Measurements from ENCODE around the gene PCCA.
"Not testable (repeated sequence)": the region's sequence is repeated elsewhere in the genome, so short reads cannot be mapped to it uniquely, and the experiment has no call there.

Gene PCCA

GRCh38 chr13:100382785-100383184 is 293.9 kb downstream of the PCCA start:
- H3K4me1 ChIP-seq (ENCODE audit: control insufficient read depth, insufficient read depth, low read length, unreplicated experiment), result peaks cover 6% of the 10 kb centered on the region
- no peak overlapping the region for H3K4me3 ChIP-seq (ENCODE audit: low read depth, low read length)
- no peaks in the 10 kb centered on the region for H3K36me3 ChIP-seq (ENCODE audit: insufficient read depth, low read length)
- H3K79me2 ChIP-seq (ENCODE audit: control insufficient read depth, insufficient read depth, low read length, unreplicated experiment), result no peaks in the 10 kb centered on the region
- no peaks in the 10 kb centered on the region for H3K27me3 ChIP-seq (ENCODE audit: insufficient read depth, low read length)
- H3K27ac ChIP-seq (ENCODE audit: low read depth, low read length), result no peak overlapping the region
- H2AFZ ChIP-seq (ENCODE audit: low read length, unreplicated experiment), result no peak overlapping the region

- H3K36me3 ChIP-seq (ENCODE audit: insufficient read depth, low read length), result no peaks in the 10 kb centered on the region
- H3K4me3 ChIP-seq (ENCODE audit: low read depth, low read length), result no peak overlapping the region
- H3K79me2 ChIP-seq (ENCODE audit: control insufficient read depth, insufficient read depth, low read length, unreplicated experiment), result no peaks in the 10 kb centered on the region
- no peak overlapping the region for H3K27ac ChIP-seq (ENCODE audit: low read depth, low read length)
- peaks cover 21% of the 10 kb centered on the region for H3K4me1 ChIP-seq (ENCODE audit: control insufficient read depth, insufficient read depth, low read length, unreplicated experiment)
- no peak overlapping the region for H2AFZ ChIP-seq (ENCODE audit: low read length, unreplicated experiment)
- no peaks in the 10 kb centered on the region for H3K27me3 ChIP-seq (ENCODE audit: insufficient read depth, low read length)
These were observed 298.5 kb downstream of the PCCA start for GRCh38 chr13:100387416-100387815.

DNA sequence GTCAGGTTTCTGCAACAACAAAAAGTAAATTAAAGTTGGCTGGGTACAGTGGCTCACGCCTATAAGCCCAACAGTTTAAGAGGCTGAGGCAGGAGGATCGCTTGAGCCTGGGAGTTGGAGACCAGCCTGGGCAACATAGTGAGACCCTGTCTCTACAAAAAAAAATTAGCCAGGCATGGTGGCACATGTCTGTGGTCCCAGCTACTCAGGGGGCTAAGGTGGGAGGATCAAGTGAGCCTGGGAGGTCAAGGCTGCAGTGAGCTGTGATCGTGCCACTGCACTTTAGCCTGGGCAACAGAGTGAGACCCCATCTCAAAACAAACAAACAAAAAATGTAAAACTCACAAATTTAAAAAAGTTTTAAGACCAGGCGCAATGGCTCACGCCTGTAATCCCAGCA is 299.3 kb downstream of the PCCA start:
- not testable (repeated sequence) for H2AFZ ChIP-seq (ENCODE audit: low read length, unreplicated experiment); H3K27me3 ChIP-seq (ENCODE audit: insufficient read depth, low read length); H3K36me3 ChIP-seq (ENCODE audit: insufficient read depth, low read length); H3K4me3 ChIP-seq (ENCODE audit: low read depth, low read length); H3K27ac ChIP-seq (ENCODE audit: low read depth, low read length); H3K79me2 ChIP-seq (ENCODE audit: control insufficient read depth, insufficient read depth, low read length, unreplicated experiment)
- H3K4me1 ChIP-seq (ENCODE audit: control insufficient read depth, insufficient read depth, low read length, unreplicated experiment), result peaks cover 22% of the 10 kb centered on the region

DNA sequence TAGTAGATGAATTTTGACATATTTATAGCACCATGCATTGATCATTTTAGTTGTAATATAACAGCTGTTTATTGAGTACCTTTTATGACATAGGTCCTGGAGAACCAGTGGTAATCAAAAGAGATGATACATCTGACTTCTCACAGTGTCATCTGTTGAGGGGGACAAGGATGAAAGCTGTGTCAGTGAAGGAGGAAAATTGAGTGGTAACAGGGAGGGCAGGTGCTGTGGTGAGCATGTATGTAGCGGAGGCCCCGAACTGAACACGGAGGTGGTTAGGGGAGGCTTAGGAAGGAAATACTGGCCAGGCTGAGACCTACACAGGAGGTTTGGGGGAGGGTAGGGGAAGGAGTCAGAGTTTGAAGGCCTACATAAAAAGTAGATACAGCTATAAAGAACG is 300.0 kb downstream of the PCCA start:
- Histone ChIP-seq H3K4me3 (ENCODE audit: low read depth, low read length) (no peak overlapping the region), H3K36me3 (ENCODE audit: insufficient read depth, low read length) (no peaks in the 10 kb centered on the region), H2AFZ (ENCODE audit: low read length, unreplicated experiment) (no peak overlapping the region), H3K4me1 (ENCODE audit: control insufficient read depth, insufficient read depth, low read length, unreplicated experiment) (peaks cover 27% of the 10 kb centered on the region), H3K27ac (ENCODE audit: low read depth, low read length) (no peak overlapping the region), H3K27me3 (ENCODE audit: insufficient read depth, low read length) (no peaks in the 10 kb centered on the region), H3K79me2 (ENCODE audit: control insufficient read depth, insufficient read depth, low read length, unreplicated experiment) (no peaks in the 10 kb centered on the region)

- Histone ChIP-seq H3K36me3 (ENCODE audit: insufficient read depth, low read length) (no peaks in the 10 kb centered on the region), H3K27me3 (ENCODE audit: insufficient read depth, low read length) (no peaks in the 10 kb centered on the region), H3K79me2 (ENCODE audit: control insufficient read depth, insufficient read depth, low read length, unreplicated experiment) (no peaks in the 10 kb centered on the region), H3K4me1 (ENCODE audit: control insufficient read depth, insufficient read depth, low read length, unreplicated experiment) (peaks cover 33% of the 10 kb centered on the region), H3K27ac (ENCODE audit: low read depth, low read length) (no peak overlapping the region), H3K4me3 (ENCODE audit: low read depth, low read length) (no peak overlapping the region), H2AFZ (ENCODE audit: low read length, unreplicated experiment) (no peak overlapping the region)
These were observed 300.7 kb downstream of the PCCA start for GRCh38 chr13:100389617-100390016.

GRCh38 chr13:100392709-100393630 is 304.1 kb downstream of the PCCA start:
- peak overlapping the region; percentile 26 for H2AFZ ChIP-seq (ENCODE audit: low read length, unreplicated experiment)
- H3K79me2 ChIP-seq (ENCODE audit: control insufficient read depth, insufficient read depth, low read length, unreplicated experiment), result no peaks in the 10 kb centered on the region
- peaks cover 41% of the 10 kb centered on the region for H3K4me1 ChIP-seq (ENCODE audit: control insufficient read depth, insufficient read depth, low read length, unreplicated experiment)
- peak overlapping the region; percentile 96 for H3K27ac ChIP-seq (ENCODE audit: low read depth, low read length)
- peak overlapping the region; percentile 68; the same call in 1 of the 2 replicates for H3K4me3 ChIP-seq (ENCODE audit: low read depth, low read length)
- no peaks in the 10 kb centered on the region for H3K36me3 ChIP-seq (ENCODE audit: insufficient read depth, low read length)
- no peaks in the 10 kb centered on the region for H3K27me3 ChIP-seq (ENCODE audit: insufficient read depth, low read length)

GRCh38 chr13:100394005-100394695 is 305.3 kb downstream of the PCCA start:
- Histone ChIP-seq H3K4me3 (ENCODE audit: low read depth, low read length) (peak overlapping the region; percentile 68), H3K27ac (ENCODE audit: low read depth, low read length) (peak overlapping the region; percentile 96), H2AFZ (ENCODE audit: low read length, unreplicated experiment) (peak overlapping the region; percentile 92), H3K27me3 (ENCODE audit: insufficient read depth, low read length) (no peaks in the 10 kb centered on the region), H3K36me3 (ENCODE audit: insufficient read depth, low read length) (no peaks in the 10 kb centered on the region), H3K79me2 (ENCODE audit: control insufficient read depth, insufficient read depth, low read length, unreplicated experiment) (no peaks in the 10 kb centered on the region), H3K4me1 (ENCODE audit: control insufficient read depth, insufficient read depth, low read length, unreplicated experiment) (peaks cover 41% of the 10 kb centered on the region)

DNA sequence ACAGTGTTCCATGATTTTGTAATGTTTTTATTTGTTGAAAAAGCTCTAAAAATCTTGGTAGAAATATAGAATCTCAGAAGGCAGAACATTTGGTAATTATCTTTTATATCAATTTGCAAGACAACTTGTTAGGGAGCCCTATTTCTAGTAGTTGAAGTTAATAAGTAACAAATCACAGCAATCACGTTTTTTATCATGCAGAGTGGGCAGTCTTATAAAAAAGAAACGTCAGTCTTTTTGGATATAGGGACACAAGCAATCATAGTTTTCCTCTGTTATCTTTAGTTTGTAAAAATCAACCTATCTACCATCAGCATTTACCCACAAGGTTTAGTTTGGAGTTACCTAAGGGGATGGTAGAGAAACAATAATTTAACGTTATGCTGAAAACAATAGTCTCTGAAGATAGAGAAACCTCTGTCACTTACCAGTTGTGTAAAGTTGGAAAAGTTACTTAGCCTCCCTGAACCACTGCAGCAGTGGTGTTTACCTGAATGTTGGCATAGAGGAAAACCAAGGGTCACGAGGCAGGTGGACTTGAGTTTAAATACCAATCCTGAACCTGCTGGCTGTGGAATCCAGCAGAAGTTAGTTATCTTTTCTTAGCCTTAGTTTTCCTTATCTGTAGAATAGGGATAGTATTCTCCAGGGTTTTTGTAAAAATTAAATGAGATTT is 306.9 kb downstream of the PCCA start:
- H3K27ac ChIP-seq (ENCODE audit: low read depth, low read length), result no peak overlapping the region; the same call in 1 of the 2 replicates
- H3K79me2 ChIP-seq (ENCODE audit: control insufficient read depth, insufficient read depth, low read length, unreplicated experiment), result no peaks in the 10 kb centered on the region
- no peak overlapping the region for H3K4me3 ChIP-seq (ENCODE audit: low read depth, low read length)
- no peak overlapping the region for H2AFZ ChIP-seq (ENCODE audit: low read length, unreplicated experiment)
- no peaks in the 10 kb centered on the region for H3K36me3 ChIP-seq (ENCODE audit: insufficient read depth, low read length)
- peaks cover 37% of the 10 kb centered on the region for H3K4me1 ChIP-seq (ENCODE audit: control insufficient read depth, insufficient read depth, low read length, unreplicated experiment)
- H3K27me3 ChIP-seq (ENCODE audit: insufficient read depth, low read length), result no peaks in the 10 kb centered on the region

DNA sequence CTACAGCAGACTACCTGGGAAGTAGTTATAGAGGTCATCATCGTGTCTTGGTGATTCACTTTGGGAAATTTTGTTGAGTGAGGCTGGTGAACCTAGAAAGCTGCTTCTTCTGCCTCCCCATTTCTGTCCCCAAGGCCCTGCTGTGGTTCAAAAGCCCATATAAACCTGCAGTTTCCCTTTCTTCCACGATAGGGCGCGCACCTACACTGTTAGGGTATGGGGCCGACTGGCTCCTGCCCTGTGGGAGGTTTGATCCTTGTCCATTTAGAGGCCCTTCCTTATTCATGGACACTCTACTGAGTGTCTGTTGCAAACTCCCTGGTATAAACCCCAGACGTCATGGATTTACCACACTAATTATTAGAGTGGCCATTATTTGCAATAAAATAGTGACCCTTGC is 307.9 kb downstream of the PCCA start:
- no peak overlapping the region for H2AFZ ChIP-seq (ENCODE audit: low read length, unreplicated experiment)
- H3K36me3 ChIP-seq (ENCODE audit: insufficient read depth, low read length), result no peaks in the 10 kb centered on the region
- H3K79me2 ChIP-seq (ENCODE audit: control insufficient read depth, insufficient read depth, low read length, unreplicated experiment), result no peaks in the 10 kb centered on the region
- no peaks in the 10 kb centered on the region for H3K27me3 ChIP-seq (ENCODE audit: insufficient read depth, low read length)
- H3K4me3 ChIP-seq (ENCODE audit: low read depth, low read length), result no peak overlapping the region
- H3K4me1 ChIP-seq (ENCODE audit: control insufficient read depth, insufficient read depth, low read length, unreplicated experiment), result peaks cover 32% of the 10 kb centered on the region
- no peak overlapping the region for H3K27ac ChIP-seq (ENCODE audit: low read depth, low read length)

- Histone ChIP-seq H2AFZ (ENCODE audit: low read length, unreplicated experiment) (no peak overlapping the region), H3K79me2 (ENCODE audit: control insufficient read depth, insufficient read depth, low read length, unreplicated experiment) (no peaks in the 10 kb centered on the region), H3K4me1 (ENCODE audit: control insufficient read depth, insufficient read depth, low read length, unreplicated experiment) (peaks cover 24% of the 10 kb centered on the region), H3K27ac (ENCODE audit: low read depth, low read length) (no peak overlapping the region), H3K36me3 (ENCODE audit: insufficient read depth, low read length) (no peaks in the 10 kb centered on the region), H3K4me3 (ENCODE audit: low read depth, low read length) (no peak overlapping the region), H3K27me3 (ENCODE audit: insufficient read depth, low read length) (no peaks in the 10 kb centered on the region)
These were observed 308.7 kb downstream of the PCCA start for GRCh38 chr13:100397627-100398026.
